ENCODE results near the gene GLCCI1.
"Not testable (repeated sequence)": the region's sequence is repeated elsewhere in the genome, so short reads cannot be mapped to it uniquely, and the experiment has no call there.

GLCCI1 gene

GRCh38 chr7:8060241-8060640 lies 91.6 kb downstream of the GLCCI1 start:
- Histone ChIP-seq H3K4me1 (ENCODE audit: insufficient read depth, low read length) (peaks cover under 1% of the 10 kb centered on the region; the same call in 1 of the 2 replicates), H3K9me3 (ENCODE audit: control insufficient read depth, insufficient read depth, low read length) (no peaks in the 10 kb centered on the region), H3K36me3 (ENCODE audit: insufficient read depth, low read length) (no peaks in the 10 kb centered on the region), H3K9ac (ENCODE audit: low read depth, low read length) (no peak overlapping the region)

- H3K36me3 ChIP-seq (ENCODE audit: insufficient read depth, low read length); H3K4me1 ChIP-seq (ENCODE audit: insufficient read depth, low read length); H3K9ac ChIP-seq (ENCODE audit: low read depth, low read length): not testable (repeated sequence)
Measured at GRCh38 chr7:8063300-8063699, 94.7 kb downstream of the GLCCI1 start.

GRCh38 chr7:8063706-8064297 lies 95.2 kb downstream of the GLCCI1 start:
- H3K4me1 ChIP-seq (ENCODE audit: insufficient read depth, low read length): peaks cover 7% of the 10 kb centered on the region; the same call in 1 of the 2 replicates
- H3K36me3 ChIP-seq (ENCODE audit: insufficient read depth, low read length): no peaks in the 10 kb centered on the region
- H3K9ac ChIP-seq (ENCODE audit: low read depth, low read length): no peak overlapping the region
- no peaks in the 10 kb centered on the region for H3K9me3 ChIP-seq (ENCODE audit: control insufficient read depth, insufficient read depth, low read length)

More at GRCh38 chr7:8063300-8063699, 94.7 kb downstream of the GLCCI1 start:
- H3K9me3 ChIP-seq (ENCODE audit: control insufficient read depth, insufficient read depth, low read length): not testable (repeated sequence)

GRCh38 chr7:8064828-8065227 lies 96.2 kb downstream of the GLCCI1 start:
- Histone ChIP-seq H3K36me3 (ENCODE audit: insufficient read depth, low read length) (no peaks in the 10 kb centered on the region), H3K9ac (ENCODE audit: low read depth, low read length) (no peak overlapping the region), H3K9me3 (ENCODE audit: control insufficient read depth, insufficient read depth, low read length) (no peaks in the 10 kb centered on the region), H3K4me1 (ENCODE audit: insufficient read depth, low read length) (peaks cover 7% of the 10 kb centered on the region; the same call in 1 of the 2 replicates)

- Histone ChIP-seq H3K4me1 (ENCODE audit: insufficient read depth, low read length) (peaks cover 7% of the 10 kb centered on the region; the same call in 1 of the 2 replicates), H3K36me3 (ENCODE audit: insufficient read depth, low read length) (no peaks in the 10 kb centered on the region), H3K9ac (ENCODE audit: low read depth, low read length) (no peak overlapping the region), H3K9me3 (ENCODE audit: control insufficient read depth, insufficient read depth, low read length) (no peaks in the 10 kb centered on the region)
Measured at GRCh38 chr7:8065356-8065813, 96.8 kb downstream of the GLCCI1 start.

- Histone ChIP-seq H3K9me3 (ENCODE audit: control insufficient read depth, insufficient read depth, low read length) (no peaks in the 10 kb centered on the region), H3K4me1 (ENCODE audit: insufficient read depth, low read length) (peaks cover 7% of the 10 kb centered on the region; the same call in 1 of the 2 replicates), H3K36me3 (ENCODE audit: insufficient read depth, low read length) (no peaks in the 10 kb centered on the region), H3K9ac (ENCODE audit: low read depth, low read length) (no peak overlapping the region)
Measured at GRCh38 chr7:8068892-8069686, 100.5 kb downstream of the GLCCI1 start.

- no peak overlapping the region for H3K9ac ChIP-seq (ENCODE audit: low read depth, low read length)
- no peaks in the 10 kb centered on the region for H3K36me3 ChIP-seq (ENCODE audit: insufficient read depth, low read length)
- H3K4me1 ChIP-seq (ENCODE audit: insufficient read depth, low read length): peaks cover 2% of the 10 kb centered on the region; the same call in 1 of the 2 replicates
- no peaks in the 10 kb centered on the region for H3K9me3 ChIP-seq (ENCODE audit: control insufficient read depth, insufficient read depth, low read length)
Measured at GRCh38 chr7:8070451-8071180, 102.0 kb downstream of the GLCCI1 start.

- Histone ChIP-seq H3K9me3 (ENCODE audit: control insufficient read depth, insufficient read depth, low read length) (no peaks in the 10 kb centered on the region), H3K9ac (ENCODE audit: low read depth, low read length) (no peak overlapping the region), H3K36me3 (ENCODE audit: insufficient read depth, low read length) (no peaks in the 10 kb centered on the region), H3K4me1 (ENCODE audit: insufficient read depth, low read length) (no peaks in the 10 kb centered on the region)
Measured at GRCh38 chr7:8078418-8078817, 109.8 kb downstream of the GLCCI1 start.

- Histone ChIP-seq H3K9ac (ENCODE audit: low read depth, low read length) (no peak overlapping the region), H3K4me1 (ENCODE audit: insufficient read depth, low read length) (peaks cover 9% of the 10 kb centered on the region; the same call in 1 of the 2 replicates), H3K36me3 (ENCODE audit: insufficient read depth, low read length) (no peaks in the 10 kb centered on the region), H3K9me3 (ENCODE audit: control insufficient read depth, insufficient read depth, low read length) (no peaks in the 10 kb centered on the region)
Measured at GRCh38 chr7:8082762-8083161, 114.2 kb downstream of the GLCCI1 start.

GRCh38 chr7:8084836-8085235 lies 116.2 kb downstream of the GLCCI1 start:
- H3K36me3 ChIP-seq (ENCODE audit: insufficient read depth, low read length): no peaks in the 10 kb centered on the region
- no peaks in the 10 kb centered on the region for H3K9me3 ChIP-seq (ENCODE audit: control insufficient read depth, insufficient read depth, low read length)
- no peak overlapping the region for H3K9ac ChIP-seq (ENCODE audit: low read depth, low read length)
- peaks cover 9% of the 10 kb centered on the region; the same call in 1 of the 2 replicates for H3K4me1 ChIP-seq (ENCODE audit: insufficient read depth, low read length)

GRCh38 chr7:8085420-8085819 lies 116.8 kb downstream of the GLCCI1 start:
- Histone ChIP-seq H3K9ac (ENCODE audit: low read depth, low read length) (no peak overlapping the region), H3K36me3 (ENCODE audit: insufficient read depth, low read length) (no peaks in the 10 kb centered on the region), H3K9me3 (ENCODE audit: control insufficient read depth, insufficient read depth, low read length) (no peaks in the 10 kb centered on the region), H3K4me1 (ENCODE audit: insufficient read depth, low read length) (peaks cover 9% of the 10 kb centered on the region; the same call in 1 of the 2 replicates)

GRCh38 chr7:8086239-8086638 lies 117.6 kb downstream of the GLCCI1 start:
- H3K36me3 ChIP-seq (ENCODE audit: insufficient read depth, low read length): no peaks in the 10 kb centered on the region
- peaks cover 9% of the 10 kb centered on the region; the same call in 1 of the 2 replicates for H3K4me1 ChIP-seq (ENCODE audit: insufficient read depth, low read length)
- no peaks in the 10 kb centered on the region for H3K9me3 ChIP-seq (ENCODE audit: control insufficient read depth, insufficient read depth, low read length)
- H3K9ac ChIP-seq (ENCODE audit: low read depth, low read length): no peak overlapping the region

- H3K9ac ChIP-seq (ENCODE audit: low read depth, low read length): no peak overlapping the region
- H3K36me3 ChIP-seq (ENCODE audit: insufficient read depth, low read length): no peaks in the 10 kb centered on the region
- H3K9me3 ChIP-seq (ENCODE audit: control insufficient read depth, insufficient read depth, low read length): no peaks in the 10 kb centered on the region
Measured at GRCh38 chr7:8089036-8089780, 120.6 kb downstream of the GLCCI1 start.

GRCh38 chr7:8092140-8092539 lies 123.5 kb downstream of the GLCCI1 start:
- peaks cover 8% of the 10 kb centered on the region; the same call in 1 of the 2 replicates for H3K4me1 ChIP-seq (ENCODE audit: insufficient read depth, low read length)
- H3K9ac ChIP-seq (ENCODE audit: low read depth, low read length): no peak overlapping the region
- no peaks in the 10 kb centered on the region for H3K36me3 ChIP-seq (ENCODE audit: insufficient read depth, low read length)
- no peaks in the 10 kb centered on the region; the same call in 1 of the 2 replicates for H3K9me3 ChIP-seq (ENCODE audit: control insufficient read depth, insufficient read depth, low read length)

More at GRCh38 chr7:8089036-8089780, 120.6 kb downstream of the GLCCI1 start:
- peaks cover 17% of the 10 kb centered on the region; the same call in 1 of the 2 replicates for H3K4me1 ChIP-seq (ENCODE audit: insufficient read depth, low read length)

All from ES-I3 (cell line).